B cell (primary cell): Measurements from ENCODE around the gene ADGRV1.
"Not testable (repeated sequence)": the region's sequence is repeated elsewhere in the genome, so short reads cannot be mapped to it uniquely, and the experiment has no call there.

Source experiments
- CTCF ChIP-seq: fragments of 200-600 bp; IDR thresholded peaks from one replicate; pipeline ENCODE4 v1.8.0; 2022; ENCODE audit warnings: antibody characterized with exemption, mild to moderate bottlenecking
- EZH2 ChIP-seq: IDR thresholded peaks from 2 replicates; pipeline ENCODE4 v1.6.1; 2012; ENCODE audit warnings: borderline replicate concordance, low read depth, mild to moderate bottlenecking, moderate library complexity, low read length; ENCODE audit not compliant: insufficient read depth, poor library complexity, severe bottlenecking

DNA sequence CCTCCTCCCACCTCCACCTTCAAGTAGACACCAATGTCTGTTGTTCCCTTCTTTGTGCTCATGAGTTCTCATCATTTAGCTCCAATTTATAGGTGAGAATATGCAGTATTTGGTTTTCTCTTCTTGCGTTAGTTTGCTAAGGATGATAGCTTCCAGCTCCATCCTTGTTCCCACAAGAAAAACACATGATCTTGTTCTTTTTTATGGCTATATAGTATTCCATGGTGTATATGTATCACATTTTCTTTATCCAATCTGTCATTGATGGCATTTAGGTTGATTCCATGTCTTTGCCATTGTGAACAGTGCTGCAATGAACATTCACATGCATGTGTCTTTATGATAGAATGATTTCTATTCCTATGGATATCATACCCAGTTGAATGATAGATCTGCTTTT lies 454.3 kb downstream of the ADGRV1 start:
- TF ChIP-seq CTCF, EZH2: not testable (repeated sequence)
